ENCODE data around the gene TMEM187.

Gene TMEM187

DNA sequence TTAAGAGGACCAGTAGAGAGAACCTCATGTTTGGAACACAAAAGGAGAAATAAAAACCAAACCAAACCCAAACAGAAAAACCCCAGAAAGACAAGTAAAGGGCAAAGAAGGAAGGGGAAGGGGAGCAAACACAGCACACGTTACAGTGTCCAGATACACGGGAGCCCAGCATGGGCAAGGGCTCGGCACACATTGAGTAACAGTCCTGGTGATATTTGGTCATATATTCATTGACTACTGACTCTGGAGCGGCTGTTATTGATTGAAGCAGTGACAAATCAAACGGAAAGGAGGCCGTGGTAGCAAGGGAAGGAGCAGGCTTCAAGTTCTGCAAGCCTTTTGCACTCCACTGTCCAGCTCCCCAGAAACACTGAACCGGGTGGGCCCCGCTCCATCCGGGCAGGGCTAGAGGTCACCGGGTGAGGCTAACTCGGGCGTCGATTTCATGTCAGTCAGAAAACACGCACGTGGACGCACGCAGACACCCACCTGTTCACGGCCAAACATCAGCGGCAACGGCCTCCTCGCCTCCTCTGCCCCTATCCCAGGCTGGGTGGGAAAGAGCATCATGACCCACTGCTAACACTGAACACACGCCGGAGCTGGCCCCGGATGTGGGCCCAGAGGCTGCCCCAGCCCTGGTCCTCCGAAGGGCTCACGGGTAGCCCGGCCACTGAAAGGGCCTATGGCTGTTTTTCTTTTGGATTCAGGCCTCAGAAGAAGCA lies 50.9 kb downstream of the TMEM187 start:
- DNase-seq, result no peak

- DNase-seq, result no peak
Measured at GRCh38 chrX:154024271-154024670, 51.7 kb downstream of the TMEM187 start.

DNA sequence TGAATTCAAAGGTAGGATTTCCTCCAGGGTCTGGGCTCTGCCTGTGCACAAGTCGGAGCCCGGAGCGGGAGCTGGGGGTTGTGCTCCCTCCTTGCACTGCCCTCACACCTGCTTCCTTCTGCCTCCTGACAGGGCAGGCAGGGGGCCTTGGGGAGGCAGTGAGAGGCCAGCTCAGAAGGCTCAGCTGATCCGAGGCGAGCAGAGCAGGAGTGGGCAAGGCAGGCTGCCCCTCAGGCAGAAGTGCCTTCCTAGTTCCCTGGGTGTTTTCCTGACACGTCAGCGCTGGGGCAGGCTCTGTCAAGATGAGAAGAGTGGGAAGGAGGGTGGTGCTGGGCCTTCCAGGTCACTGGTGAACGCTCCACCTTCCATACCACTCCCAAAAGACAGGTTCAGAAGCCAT lies 52.7 kb downstream of the TMEM187 start:
- no peak for DNase-seq

- DNase-seq, result no peak
Measured at GRCh38 chrX:154026136-154027021, 53.8 kb downstream of the TMEM187 start.

- no peak for DNase-seq
Measured at GRCh38 chrX:154027022-154027402, 54.5 kb downstream of the TMEM187 start.

DNA sequence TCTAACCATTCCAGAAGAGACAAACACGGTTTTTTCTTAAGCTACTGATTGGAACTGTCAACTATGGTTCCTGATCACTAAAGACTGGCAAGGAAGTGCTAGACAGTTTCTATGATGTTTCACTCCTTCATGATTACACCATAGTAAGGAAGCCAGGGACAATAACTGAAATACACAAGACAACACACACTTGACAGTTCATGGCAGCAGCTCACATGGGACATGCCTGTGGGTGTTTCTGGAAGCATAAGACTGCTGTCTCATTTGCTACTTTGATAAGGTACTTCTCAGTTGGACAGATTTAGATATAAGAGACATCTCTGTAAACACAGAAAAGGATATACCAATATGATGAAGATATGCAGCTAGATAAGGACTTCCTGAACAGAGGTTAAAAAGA lies 55.4 kb downstream of the TMEM187 start:
- DNase-seq, result no peak

DNA sequence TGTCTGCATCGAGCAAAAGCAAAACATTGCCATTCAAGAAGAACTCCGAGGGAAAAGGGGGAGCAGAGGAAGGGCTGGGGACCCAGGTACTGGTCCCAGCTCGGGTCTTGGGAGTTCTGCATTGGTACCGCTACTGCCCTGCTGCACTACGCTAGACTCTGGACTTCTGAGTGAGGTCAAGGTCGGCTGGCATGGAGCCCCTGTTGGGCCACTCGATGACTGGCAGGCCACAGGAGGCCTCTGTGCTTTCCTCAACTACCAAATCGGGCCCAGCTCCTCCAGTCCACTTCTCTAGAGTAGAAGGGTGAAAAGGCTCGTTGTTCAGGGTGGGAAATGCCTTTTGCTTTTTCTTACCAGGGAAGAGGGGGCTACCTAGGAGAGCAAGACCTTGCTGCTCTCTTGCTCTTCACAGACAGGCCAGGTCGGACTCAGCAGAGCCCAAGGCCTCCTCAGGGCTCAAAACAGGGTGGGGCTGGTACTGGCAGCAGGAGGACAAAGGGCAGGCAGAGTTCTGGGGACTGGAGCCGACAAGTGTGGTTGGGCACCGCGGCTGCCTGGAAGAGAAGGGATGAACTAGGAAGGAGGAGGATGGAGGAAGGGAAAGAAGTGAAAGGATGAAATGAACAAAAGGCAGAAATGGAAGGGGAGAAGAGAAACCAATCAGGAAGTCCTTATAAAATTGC lies 56.1 kb downstream of the TMEM187 start:
- DNase-seq, result no peak

GRCh38 chrX:154029439-154029838 lies 56.9 kb downstream of the TMEM187 start:
- no peak for DNase-seq

- no peak for DNase-seq
Measured at GRCh38 chrX:154030266-154030665, 57.7 kb downstream of the TMEM187 start.

GRCh38 chrX:154030715-154031305 lies 58.3 kb downstream of the TMEM187 start:
- no peak for DNase-seq

- no peak for DNase-seq
Measured at GRCh38 chrX:154032160-154032559, 59.6 kb downstream of the TMEM187 start.

GRCh38 chrX:154032653-154033052 lies 60.1 kb downstream of the TMEM187 start:
- DNase-seq, result no peak
